ENCODE data around the gene MGME1.

MGME1 gene

DNA sequence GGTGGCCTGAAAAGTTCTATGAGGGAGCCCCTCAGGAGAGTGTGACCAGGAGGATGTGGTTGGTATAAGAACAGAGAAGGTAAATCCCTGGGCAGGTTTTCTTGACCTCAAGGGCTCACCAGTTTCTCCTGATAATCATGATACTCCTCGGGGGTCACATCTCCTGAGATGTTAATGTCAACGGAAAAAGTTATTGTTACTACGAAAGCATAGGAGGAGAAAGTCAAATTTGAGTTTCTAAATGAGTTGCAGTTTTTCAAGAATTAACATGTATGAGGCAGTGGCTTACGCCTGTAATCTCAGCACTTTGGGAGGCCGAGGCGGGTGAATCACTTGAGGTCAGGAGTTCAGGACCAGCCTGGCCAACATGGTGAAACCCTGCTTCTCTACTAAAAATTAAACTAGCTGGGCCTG, 23.4 kb downstream of the MGME1 start:
- DNase-seq: no peak

DNA sequence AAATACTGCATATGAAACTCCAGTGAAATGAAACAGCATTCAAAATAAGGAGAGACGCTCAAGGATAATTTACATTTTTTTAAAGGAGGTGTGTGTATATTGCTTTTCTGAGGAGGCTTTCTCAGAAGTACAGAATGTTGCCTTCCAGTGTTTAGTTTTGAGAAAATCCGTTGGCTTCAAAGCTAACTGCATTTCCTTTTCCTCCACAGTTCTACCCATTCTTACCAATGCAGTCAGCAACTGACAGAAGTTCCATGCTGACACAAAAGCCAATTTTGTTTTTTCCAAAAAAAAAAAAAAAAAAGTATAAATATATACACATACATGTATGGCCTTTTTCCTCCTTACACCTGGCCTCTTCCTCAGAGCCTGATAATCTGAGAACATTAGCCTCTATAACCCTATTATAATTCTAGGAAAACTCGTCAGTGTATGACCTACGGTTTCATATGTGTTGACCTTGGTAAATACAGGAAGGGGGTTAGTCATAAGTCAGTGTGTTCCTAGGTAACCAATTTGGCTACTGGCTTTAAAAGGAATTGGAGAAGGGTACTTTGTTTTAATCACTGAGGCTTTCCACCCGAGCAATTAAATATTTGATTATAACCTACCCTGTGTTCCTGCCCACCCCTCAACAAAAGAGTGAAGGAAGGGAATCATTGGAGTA, 24.2 kb downstream of the MGME1 start:
- no peak for DNase-seq

DNA sequence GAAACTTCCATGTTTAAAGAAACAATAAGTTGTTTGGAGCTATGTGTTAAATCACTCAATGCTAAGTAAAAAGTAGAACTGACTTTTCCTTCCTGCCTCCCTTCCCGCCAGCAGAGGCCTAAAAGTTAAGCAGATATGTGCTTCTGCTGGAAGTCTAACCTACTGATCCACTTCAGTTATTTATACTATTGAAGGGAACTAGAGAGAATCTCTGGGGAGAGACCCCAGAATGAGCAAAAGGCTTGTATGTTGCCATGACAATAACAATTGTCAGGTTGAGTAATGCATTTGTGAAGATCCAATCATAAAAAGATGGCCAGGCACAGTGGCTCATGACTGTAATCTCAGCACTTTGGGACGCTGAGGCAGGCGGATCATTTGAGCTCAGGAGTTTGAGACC, 24.7 kb downstream of the MGME1 start:
- no peak for DNase-seq

DNA sequence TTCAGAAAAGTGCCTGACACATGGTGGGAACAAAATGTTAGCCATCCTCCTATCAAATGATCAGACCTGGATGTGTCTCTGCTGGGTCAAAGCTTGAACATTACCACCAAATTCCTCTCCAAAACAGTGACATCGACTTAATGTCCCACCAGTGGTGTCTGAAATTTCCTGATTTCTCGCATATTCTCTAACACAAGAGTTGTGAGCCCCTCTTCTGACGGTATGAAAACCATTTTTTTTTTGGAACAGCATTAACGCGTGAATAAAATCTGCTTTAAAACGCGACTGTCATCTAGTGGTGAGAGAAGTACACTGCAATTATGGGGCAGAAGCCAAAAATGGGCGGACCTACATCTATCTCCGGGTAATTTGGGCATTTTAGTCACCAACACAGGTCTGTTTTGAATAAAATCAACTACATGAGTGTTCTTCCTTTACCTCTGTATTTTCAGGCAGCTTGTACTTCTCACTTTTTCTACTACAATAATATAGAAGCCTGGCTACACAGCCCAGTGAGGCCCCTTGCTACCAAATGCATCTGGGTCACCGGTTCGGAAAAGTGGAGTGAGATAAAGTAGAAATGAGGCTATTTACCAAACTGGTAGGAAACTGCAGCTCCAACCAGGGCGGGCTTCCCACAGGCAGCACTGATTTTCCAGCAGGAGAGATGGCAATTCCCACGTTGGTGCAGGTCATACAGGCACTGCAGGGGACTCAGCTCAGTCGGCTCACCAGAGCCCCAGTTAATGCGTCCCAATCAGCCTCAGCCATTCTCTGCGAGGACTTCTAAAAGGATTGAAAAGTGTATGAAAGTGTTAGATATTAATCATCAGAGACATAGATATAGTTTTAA, 27.4 kb downstream of the MGME1 start:
- DNase-seq: peak in 11 of 58 donors; percentile 4 to 54 (median 25)

GRCh38 chr20:17998446-17998845, 29.6 kb downstream of the MGME1 start:
- no peak for DNase-seq

- peak in 2 of 58 donors; percentile 20 to 31 for DNase-seq
These were observed 30.7 kb downstream of the MGME1 start for GRCh38 chr20:17999566-17999965.

DNA sequence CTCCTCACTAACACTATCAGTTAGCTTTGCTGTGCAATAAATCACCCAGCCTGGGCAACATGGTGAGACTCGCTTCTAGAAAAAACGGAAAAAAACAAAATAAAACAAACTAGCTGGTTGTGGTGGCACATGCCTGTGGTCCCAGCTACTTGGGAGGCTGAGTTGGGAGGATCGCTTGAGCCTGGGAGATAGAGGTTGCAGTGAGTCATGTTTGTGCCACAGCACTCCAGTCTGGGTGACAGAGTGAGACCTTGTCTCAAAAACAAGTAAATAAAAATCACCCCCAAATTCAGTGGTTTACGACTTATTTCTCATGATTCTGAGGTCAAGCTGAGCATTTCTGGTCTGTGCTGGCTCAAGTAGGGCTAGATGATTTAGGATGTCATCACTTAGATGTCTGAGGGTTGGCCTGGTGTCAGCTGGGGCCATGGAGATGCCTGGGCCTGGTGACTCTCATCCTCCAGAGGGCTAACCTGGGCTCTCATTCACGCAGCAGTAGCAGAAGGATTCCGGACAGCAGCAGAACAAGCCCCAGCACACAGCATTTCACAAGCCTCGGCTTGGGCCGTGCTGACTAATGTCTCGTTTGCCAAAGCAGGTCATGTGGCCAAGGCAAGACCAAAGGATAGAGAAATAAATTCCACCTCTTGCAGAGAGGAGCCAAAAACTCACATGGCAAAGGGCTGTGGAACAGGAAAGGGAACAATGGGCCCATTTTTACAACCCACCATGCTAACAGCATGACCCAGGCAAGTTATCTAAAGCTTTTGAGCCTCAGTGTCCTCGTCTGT, 32.5 kb downstream of the MGME1 start:
- DNase-seq: peak in 43 of 58 donors; percentile 10 to 77 (median 29)

DNA sequence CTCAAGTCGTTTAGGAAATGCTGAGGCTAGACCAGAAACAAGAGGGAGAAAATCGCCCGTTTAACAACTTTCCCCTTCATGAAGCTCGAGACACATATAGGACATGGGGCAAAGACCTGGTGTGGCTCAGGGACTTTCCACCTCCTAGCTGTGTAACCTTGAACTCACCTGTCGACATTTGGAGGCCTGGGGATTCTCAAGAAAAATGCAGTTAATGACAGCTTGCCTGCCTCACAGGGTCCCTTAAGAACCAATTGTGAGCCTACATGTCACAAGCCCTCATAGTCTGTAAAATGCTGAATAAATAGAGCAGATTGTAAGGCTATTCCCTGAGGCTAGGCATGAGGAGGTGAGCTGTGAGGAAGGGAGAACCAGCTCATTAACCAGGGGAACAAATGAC, 35.1 kb downstream of the MGME1 start:
- DNase-seq: no peak

GRCh38 chr20:18004384-18005031, 35.7 kb downstream of the MGME1 start:
- no peak for DNase-seq

DNA sequence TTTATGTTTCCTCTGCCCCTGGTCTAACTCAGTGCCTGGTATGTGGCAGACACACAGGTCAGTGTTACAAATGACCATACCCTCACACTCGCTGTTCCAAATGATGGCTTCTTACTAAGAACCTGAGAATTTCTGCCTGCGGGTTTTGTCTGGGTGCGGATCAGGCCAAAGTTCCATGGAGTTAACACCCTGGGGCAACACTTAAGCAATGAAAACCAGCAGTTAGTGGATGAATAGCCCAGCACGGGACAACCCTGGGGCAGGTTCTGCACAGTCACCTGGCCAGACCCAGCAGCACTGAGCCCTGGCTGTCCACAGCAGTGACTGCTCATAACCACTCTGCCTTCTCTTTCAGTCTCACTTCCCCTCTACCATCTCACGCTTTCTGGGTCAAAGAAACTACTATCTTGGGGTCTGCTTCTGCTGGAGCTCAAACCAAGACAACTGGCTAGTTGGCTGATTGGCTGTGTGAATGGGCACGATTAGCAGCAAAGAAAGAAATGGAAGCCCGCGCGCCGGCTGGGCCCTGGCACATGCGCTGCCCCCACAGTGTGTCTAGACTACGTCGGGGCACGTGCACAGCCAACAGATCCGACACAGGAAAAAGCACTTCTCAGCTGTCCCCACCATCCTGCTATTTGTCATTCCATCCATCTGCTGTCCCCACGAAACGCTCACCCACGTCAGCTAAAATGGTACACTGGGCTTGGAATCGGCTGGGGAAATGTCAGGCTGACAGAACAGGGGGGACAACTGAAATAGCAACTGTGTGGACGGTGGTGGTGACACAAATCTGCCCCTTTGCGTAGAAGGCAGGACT, 36.6 kb downstream of the MGME1 start:
- DNase-seq: peak in 37 of 58 donors; percentile 6 to 78 (median 44)

GRCh38 chr20:18005990-18006364, 37.2 kb downstream of the MGME1 start:
- DNase-seq: no peak

DNA sequence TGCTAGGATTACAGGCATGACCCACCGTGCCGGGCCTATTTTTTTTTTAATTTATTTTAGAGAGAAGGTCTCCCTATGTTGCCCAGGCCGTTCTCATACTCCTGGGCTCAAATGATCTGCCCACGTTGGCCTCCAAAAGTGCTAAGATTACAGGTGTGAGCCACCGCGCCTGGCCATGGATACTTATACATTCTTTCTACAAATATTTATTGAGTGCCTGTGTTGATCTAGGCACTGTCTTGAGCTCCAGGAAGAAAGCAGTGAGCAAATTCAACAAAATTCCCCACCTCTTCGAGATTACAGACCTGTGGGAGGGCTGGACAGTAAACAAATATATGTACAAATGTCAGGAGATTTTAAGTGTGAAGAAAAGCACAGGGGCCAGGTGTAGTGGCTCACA, 37.9 kb downstream of the MGME1 start:
- DNase-seq: no peak

DNA sequence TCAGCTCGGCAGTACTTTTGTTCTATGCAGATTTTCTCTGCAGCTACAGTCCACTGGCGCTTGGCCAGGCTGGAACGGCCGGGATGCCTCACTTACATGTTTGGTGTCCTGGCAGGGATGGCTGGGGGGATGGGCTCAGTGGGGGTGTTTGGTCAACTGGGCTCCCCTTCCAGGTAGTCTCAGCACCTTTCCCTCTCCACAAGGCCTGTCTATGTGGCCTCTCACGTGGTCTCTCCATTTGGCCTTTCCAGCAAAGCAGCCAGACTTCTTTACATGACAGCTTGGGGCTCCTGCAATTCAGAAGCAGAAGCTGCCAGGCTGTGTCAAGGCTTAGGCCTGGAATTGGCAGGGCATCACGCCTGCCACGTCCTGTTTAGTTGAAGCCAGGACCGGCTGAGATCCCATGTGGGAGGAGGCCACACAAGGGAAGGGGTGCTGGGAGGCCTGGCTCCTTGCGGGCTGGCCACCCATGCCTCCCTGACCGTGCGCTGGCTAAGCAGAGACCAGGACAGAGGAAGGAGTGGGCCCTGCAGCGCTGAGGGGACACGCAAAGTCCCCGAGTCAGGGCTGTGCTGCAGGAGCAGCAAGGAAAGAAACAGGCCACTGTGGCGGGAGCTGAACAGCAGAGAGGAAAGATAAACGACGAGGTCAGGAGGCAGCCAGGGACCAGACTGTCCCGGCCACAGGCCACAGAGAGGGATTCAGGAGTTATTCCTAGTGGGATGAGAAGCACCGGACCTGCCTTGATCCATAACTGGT, 38.9 kb downstream of the MGME1 start:
- peak in 10 of 58 donors; percentile 8 to 64 (median 30) for DNase-seq

- no peak for DNase-seq
These were observed 40.3 kb downstream of the MGME1 start for GRCh38 chr20:18009116-18009515.

GRCh38 chr20:18011482-18011881, 42.7 kb downstream of the MGME1 start:
- DNase-seq: no peak

DNA sequence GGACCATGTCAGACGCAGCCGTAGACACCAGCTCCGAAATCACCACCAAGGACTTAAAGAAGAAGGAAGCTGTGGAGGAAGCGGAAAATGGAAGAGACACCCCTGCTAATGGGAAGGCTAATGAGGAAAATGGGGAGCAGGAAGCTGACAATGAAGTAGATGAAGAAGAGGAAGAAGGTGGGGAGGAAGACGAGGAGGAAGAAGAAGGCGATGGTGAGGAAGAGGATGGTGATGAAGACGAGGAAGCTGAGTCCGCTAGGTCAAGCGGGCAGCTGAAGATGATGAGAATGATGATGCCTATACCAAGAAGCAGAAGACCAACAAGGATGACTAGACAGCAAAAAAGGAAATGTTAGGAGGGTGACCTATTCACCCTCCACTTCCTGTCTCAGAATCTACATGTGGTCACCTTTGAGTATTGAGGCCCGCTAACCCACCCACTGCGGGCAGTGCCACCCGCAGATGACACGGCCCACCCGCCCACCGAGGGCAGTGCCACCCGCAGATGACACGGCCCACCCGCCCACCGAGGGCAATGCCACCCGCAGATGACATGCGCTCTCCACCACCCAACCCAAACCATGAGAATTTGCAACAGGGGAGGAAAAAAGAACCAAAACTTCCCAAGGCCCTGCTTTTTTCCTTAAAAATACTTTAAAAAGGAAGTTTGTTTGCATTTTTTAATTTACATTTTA, 43.3 kb downstream of the MGME1 start:
- no peak for DNase-seq

DNA sequence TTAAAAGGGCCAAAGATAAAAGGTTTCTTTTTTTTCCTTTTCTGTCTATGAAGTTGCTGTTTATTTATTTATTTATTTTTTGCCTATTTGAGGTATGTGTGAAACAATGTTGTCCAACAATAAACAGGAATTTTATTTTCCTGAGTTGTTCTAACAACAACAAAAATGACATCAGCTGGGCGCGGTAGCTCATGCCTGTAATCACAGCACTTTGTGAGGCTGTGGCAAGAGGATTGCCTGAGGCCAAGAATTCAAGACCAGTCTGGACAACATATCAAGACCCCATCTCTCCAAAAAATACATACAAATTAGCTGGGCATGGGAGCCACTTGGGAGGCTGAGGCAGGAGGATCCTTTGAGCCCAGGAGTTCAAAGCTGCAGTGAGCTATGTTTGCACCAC, 44.1 kb downstream of the MGME1 start:
- DNase-seq: no peak

DNA sequence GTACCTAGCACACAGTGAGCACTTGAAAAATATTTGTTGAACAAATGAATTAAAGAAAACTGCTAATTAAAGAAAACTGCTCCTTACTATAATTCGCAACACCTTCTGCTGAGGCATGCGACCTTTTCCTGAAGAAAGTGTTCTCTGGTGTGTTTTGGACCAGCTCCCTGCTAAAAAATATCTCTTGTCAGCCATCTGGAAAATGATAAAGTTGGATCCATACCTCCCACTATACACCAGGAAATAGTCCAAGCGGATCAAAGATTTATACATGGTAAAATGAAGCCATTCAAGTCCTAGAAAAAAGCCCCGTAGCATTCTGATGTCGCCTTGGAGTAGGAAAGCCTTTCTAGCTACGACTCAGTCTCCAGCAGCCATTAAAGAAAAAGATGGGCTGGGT, 45.6 kb downstream of the MGME1 start:
- DNase-seq: peak in 5 of 58 donors; percentile 20 to 47 (median 26)

- DNase-seq: no peak
These were observed 48.0 kb downstream of the MGME1 start for GRCh38 chr20:18016772-18017171.
